ENCODE measurements around the gene SVIL.
"Not testable (repeated sequence)": the region's sequence is repeated elsewhere in the genome, so short reads cannot be mapped to it uniquely, and the experiment has no call there.

SVIL gene

DNA sequence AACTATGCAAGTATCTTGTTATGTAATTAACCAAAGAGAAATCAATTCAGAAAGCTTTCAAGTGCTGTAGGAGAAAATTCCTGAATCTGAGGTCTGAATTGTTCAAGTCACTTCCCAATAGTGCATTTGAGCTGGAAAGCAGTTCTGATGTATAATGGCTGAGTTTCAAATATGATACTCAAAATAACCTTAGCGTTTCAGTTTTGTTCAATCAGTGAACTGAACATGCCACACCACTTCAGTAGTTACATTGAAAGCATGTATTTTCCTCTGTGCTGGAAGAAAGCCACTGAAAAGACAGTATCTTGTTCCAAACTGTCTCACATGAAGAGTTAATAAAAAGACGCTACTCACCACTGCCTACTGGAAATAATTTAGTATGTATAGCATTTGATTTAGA is 64.5 kb downstream of the SVIL start:
- not testable (repeated sequence) for DNase-seq

DNA sequence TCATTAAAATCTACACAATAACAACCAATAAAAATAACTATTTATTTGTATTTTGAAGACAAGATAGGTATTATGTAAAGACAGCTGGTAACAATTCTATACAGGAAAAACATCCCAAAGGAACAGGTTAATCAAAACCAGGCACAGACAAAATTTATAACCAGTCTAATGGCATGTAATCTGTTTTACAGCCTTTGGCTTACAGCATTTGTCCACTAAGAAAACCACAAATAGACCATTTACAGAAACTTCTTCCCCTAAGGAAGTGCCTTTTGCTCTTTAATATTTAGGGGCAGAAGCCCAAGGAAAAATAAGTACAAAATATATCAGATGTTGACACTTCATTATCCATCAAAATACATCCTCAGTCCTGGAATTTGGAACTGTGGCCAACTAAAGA is 65.0 kb downstream of the SVIL start:
- no peak for DNase-seq

- no peak for DNase-seq
Observed at GRCh38 chr10:29567003-29567402, 67.8 kb downstream of the SVIL start.

DNA sequence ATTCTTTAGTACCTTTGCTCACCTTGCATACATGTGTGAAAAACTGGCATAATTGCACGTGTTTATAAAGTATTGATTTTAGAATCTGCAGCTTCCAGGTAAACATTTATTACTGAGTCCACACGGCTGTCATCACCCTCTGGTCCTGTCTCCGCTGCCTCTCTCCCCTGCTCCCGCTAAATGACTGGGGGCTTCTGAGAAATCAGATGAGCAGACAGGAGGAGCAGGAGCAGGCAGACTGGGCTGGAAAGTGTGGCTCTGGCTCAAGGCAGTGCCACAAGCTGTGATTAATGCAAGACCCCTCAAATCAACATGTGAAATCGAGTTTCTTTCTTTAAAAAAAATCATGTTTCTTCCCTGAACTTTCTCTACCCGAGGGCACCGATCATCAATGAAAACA is 68.6 kb downstream of the SVIL start:
- not testable (repeated sequence) for DNase-seq

DNA sequence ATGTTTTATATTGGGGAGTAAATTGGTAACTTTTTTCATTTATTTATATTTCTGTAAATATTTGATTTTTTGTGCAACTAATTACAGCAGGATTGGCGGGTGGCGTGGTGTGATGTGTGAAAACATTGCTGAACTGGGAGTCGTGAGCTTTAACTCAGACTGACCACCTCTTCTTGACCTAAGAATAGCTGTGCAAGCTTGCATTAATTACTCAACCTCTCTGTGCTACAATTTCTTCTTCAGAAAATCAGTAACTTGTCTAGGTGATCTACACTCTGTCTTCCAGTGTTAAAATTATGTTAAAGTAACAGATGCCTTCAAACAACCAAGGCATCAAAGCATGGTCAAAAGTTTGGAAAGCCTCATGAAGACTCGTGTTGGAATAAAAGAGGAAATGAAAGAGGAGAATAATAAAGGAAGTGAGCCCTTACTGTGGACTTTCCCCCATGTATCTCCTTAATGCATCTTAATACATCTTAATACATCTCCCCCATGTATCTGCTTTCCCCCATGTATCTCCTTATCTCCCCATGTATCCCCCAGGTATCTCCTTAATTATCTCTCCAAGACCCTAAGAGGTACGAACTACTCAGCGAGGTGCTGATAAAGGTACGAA is 71.2 kb downstream of the SVIL start:
- no peak for DNase-seq

- DNase-seq, result not testable (repeated sequence)
Observed at GRCh38 chr10:29563006-29563405, 71.8 kb downstream of the SVIL start.

- no peak for DNase-seq
Observed at GRCh38 chr10:29559996-29560395, 74.8 kb downstream of the SVIL start.

- no peak for DNase-seq
Observed at GRCh38 chr10:29557665-29558064, 77.1 kb downstream of the SVIL start.

DNA sequence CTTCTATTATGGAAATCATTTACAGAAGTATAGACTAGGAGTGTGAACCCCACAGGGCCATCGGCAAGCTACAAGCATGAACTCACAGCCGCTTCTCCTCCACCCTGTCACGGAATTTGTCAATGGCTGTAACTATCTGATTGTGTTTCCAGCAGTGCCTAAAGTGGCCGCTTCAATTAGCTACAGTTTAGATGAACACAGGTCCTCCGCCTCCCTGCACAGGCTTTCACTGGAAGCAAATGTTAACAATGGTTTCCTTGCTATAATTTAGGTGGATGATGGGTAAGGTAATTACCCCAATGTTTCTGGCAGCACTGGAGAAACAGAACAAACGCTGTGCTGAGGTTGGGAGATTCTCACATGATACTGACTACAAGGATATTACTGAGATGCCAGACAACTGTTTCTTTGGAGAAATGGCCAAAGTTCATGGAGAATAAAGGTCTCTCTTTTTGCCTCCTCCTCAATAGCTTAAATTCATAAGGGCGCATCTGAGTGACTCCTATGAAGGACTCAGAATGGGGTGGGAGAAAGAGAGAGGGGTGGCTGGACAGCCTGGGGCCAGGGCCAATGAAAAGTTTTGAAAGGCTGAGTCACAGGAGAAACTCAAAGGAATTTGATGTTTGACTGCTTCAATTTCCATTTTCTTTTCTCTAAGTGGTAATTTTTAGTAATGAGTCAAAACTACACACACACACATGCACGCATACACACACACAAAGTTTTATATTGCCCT is 78.9 kb downstream of the SVIL start:
- DNase-seq, result no peak

GRCh38 chr10:29555091-29555745 is 79.6 kb downstream of the SVIL start:
- DNase-seq, result no peak

DNA sequence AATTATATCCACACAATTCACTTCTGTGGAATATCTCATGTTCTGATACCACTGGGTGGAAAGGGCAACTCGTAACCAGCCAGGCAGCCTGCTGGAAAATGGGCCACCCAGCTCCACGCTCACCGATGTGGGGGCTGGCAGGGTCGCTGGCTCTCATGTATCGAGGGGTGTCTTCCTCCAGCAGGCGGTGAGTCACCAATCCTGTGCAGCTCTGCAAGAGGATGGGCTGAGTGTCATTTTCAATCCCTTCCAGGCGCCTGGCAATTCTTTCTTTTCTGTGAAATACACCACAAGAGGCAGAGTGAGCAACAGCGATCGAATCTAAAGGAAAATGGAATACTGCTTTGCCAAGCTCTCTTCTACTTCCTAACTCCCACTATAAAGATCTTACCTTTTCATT is 80.1 kb downstream of the SVIL start:
- DNase-seq, result no peak

DNA sequence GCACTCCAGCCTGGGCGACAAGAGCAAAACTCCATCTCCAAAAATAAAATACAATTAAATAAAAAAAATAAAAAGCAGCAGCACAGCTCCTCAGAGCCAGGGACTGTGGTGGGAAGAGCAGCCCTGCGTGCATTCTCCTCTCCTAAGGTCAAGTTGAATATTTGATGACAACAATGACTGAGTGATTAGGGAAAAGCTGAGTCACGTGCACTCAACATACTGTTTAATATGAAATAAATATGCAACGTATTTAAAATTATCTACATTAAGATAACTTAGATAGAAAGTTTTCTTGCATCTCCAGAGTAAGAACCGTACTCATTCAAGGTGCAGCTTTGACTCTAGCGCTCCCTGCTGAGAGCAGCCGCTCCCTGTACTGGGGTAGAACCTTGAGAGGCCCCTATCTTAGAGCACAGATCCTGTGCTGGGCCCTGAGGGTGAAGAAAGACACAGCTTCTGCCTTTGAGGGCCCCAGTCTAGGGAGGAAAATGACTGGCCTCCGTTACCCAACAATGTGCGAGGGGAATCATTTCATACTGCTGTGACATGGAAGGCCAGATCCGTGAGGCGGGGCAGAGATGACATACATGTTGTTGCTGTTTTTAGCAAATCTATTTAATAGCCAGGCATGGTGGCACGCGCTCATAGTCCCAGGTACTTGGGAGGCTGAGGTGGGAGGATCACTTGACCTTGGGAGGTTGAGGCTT is 81.1 kb downstream of the SVIL start:
- DNase-seq, result no peak

GRCh38 chr10:29553116-29553515 is 81.7 kb downstream of the SVIL start:
- DNase-seq, result not testable (repeated sequence)

DNA sequence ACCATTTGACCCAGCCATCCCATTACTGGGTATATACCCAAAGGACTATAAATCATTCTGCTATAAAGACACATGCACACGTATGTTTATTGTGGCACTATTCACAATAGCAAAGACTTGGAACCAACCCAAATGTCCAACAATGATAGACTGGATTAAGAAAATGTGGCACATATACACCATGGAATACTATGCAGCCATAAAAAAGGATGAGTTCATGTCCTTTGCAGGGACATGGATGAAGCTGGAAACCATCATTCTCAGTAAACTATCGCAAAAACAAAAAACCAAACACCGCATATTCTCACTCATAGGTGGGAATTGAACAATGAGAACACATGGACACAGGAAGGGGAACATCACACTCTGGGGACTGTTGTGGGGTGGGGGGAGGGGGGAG is 85.3 kb downstream of the SVIL start:
- not testable (repeated sequence) for DNase-seq

- no peak for DNase-seq
Observed at GRCh38 chr10:29546773-29547313, 87.9 kb downstream of the SVIL start.

- DNase-seq, result no peak
Observed at GRCh38 chr10:29545122-29545521, 89.6 kb downstream of the SVIL start.

GRCh38 chr10:29543715-29544114 is 91.1 kb downstream of the SVIL start:
- DNase-seq, result no peak

DNA sequence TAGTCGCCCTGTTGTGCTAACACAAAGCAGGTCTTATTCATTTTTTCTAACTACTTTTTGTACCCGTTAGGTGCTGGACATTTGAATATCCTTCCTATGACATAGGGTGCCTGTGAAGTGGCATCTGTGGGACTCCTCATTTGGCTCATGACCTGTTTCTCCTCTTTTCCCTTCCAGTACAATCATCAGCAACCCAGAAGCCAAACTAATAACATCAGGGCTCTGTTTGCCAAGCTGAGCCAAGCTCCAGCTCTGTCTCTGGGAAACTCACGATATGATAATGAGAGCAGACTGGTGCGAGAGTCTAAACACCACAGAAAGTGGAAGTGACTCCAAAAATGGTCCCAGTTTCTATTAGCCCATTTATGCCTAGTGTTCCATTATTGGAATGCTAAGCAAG is 92.0 kb downstream of the SVIL start:
- DNase-seq, result no peak

DNA sequence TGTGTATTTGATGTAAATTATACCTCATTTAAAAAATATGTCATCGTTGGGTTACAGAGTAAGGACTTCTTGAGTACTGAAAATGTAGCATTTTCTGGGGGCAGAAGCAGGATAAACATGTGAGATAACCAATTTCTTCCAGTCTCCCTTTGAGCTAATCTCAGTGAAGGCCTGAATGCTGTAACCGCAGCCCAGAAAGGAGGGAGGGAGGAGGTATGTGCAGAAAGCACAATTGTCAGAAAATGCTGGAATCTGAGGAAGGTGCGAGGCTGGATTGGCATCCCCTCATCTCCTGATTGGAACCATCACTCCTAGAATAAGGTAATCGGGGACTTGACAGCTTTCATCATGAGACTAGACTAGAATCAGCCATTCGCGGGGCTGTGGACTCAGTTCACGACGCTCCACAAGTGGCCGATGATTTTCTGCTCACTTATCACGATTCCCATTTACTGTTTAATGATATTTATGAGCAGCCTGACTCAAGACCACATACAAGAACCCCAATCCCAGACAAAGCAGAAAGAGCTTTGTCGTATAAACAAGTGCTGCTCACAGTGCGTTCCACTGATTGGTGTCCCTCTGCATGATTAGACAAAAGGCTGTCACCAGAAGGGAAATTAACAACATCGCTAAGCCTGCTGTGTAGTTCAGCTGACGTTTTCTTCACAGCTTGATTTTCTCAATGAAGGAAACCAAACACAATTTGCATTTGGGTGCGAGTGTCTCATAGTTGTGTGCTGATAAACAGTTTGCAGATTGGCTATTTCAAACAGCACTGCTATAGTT is 93.2 kb downstream of the SVIL start:
- no peak for DNase-seq

DNA sequence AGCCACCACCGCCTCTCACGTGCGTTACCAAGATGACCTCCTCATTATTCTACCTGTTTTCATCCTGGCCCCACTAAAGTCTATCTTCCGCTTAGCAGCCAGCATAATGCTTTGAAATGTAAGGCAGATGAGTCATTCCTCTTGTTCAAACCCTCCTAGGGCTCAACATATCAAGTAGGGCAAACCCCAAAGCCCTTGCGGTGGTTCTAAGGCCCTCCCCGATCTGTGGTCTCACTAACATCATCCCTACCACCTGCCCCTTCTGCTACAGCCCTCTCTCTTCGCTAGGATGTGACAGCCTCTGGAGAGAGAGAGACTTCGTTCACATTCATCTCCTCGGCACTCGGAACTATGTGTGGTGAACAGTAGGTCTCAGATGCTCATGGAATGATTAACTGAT is 94.8 kb downstream of the SVIL start:
- no peak for DNase-seq

- no peak for DNase-seq
Observed at GRCh38 chr10:29539412-29539811, 95.4 kb downstream of the SVIL start.

DNA sequence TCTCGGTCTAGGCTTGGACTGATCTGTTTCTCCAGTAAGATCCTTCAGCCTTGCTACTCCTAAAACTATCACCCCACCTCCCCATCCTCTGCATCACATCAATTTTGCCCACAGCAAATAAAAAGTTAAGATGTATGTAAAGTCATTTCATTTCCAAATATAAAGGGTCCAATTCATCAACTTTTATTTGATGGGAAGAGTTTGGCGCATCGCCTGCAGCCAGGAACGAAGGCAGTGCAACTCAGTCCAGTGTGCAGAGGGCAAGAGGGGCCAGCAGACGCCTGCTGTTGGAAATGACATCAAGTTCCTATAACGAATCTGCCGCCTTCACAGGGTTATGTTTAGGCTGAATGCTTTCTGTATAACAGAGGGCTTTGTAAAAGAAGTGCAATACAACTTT is 97.0 kb downstream of the SVIL start:
- no peak for DNase-seq

DNA sequence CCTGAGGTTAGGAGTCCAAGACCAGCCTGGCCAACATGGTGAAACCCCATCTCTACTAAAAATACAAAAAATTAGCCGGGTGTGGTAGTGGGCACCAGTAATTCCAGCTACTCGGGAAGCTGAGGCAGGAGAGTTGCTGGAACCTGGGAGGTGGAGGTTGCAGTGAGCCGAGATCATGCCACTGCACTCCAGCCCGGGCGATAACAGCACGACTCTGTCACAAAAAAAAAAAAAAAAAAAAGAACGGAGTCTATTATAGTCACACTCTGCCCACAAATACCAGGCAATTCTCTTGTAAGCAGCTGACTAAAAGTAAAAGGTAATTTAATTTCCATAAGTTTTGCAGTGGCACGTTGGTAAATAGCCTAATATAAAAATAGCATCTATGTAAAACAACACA is 98.1 kb downstream of the SVIL start:
- not testable (repeated sequence) for DNase-seq

Measured in NK-92 treated with Interleukin-12 subunit alpha and Interleukin-12 subunit beta, amount 100 ng/mL, for 24 hours (cell line).